Endothelial cell of umbilical vein (primary cell): Measurements from ENCODE around the gene UNC5C.

ENCODE experiments used
- EZH2 ChIP-seq: IDR thresholded peaks from 2 replicates; pipeline ENCODE4 v1.6.1; 2012; ENCODE audit warnings: borderline replicate concordance, low read depth, mild to moderate bottlenecking, moderate library complexity, low read length, inconsistent platforms; ENCODE audit not compliant: severe bottlenecking
- JUN ChIP-seq: IDR thresholded peaks from 2 replicates; pipeline ENCODE4 v1.6.1; 2011; ENCODE audit warnings: borderline replicate concordance, low read depth; ENCODE audit not compliant: insufficient read length, insufficient read depth
- TF ChIP-seq, protein P1 (sequence below), 2 donors: IDR thresholded peaks; 1 replicate in 1 of 2; 2 replicates in 1 of 2; pipeline ENCODE4 v1.5.1; 2011; ENCODE audit warnings: low read length in 2 of 2, mild to moderate bottlenecking in 2 of 2, moderate library complexity in 2 of 2, control low read depth in 1 of 2, inconsistent platforms in 1 of 2, low read depth in 1 of 2; ENCODE audit not compliant: insufficient read depth in 1 of 2; ENCODE audit errors: extremely low read depth in 1 of 2

DNA sequence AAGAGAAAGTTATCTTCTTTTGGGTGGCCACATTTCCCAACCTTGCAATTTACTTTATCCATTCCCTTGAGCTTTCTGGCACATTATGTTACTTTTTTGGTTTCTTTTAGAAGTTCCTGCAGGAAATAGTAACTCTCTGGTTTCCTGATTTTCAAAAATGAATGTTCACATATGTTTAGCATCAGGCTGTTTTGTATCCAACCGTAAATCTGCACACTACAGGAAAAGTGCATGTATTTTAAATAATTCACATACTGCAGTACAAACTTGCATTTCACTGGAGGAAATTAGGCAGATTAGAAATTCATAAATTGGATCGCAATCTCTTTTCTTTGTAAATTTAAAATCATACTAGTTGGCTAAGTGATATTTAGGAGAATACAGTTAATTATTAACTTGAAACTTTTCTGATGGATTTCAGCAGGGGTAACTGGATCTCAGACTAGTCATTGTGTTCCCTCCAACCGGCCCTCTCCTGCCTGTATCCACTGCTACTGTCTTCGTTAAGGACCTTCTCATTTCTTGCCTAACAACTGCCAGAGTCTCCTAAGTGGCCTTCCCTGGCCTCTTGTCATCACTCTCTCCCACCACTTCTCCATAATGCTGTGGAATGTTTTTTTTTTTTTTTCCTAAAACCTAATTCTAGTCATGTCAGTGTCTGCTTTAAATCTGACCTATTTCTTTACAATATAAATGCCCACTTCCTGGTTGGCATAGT lies 137.2 kb downstream of the UNC5C start:
- no peak for TF ChIP-seq EZH2
- TF ChIP-seq, protein P1, sequence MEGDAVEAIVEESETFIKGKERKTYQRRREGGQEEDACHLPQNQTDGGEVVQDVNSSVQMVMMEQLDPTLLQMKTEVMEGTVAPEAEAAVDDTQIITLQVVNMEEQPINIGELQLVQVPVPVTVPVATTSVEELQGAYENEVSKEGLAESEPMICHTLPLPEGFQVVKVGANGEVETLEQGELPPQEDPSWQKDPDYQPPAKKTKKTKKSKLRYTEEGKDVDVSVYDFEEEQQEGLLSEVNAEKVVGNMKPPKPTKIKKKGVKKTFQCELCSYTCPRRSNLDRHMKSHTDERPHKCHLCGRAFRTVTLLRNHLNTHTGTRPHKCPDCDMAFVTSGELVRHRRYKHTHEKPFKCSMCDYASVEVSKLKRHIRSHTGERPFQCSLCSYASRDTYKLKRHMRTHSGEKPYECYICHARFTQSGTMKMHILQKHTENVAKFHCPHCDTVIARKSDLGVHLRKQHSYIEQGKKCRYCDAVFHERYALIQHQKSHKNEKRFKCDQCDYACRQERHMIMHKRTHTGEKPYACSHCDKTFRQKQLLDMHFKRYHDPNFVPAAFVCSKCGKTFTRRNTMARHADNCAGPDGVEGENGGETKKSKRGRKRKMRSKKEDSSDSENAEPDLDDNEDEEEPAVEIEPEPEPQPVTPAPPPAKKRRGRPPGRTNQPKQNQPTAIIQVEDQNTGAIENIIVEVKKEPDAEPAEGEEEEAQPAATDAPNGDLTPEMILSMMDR (IDR thresholded peaks at IDR 0.05; ENCODE audit: extremely low read depth in 1 of 2, insufficient read depth in 1 of 2, low read depth in 1 of 2, low read length in 2 of 2), result no peak
- no peak for TF ChIP-seq JUN
